GM19438 (cell line): ENCODE data around the gene C16orf96.

ENCODE experiments used
- ATAC-seq: cut with Tn5 transposase; IDR thresholded peaks from one replicate; pipeline ENCODE4 v1.9.1; 2021; ENCODE audit warnings: low read depth; ENCODE audit not compliant: unreplicated experiment

Gene C16orf96

DNA sequence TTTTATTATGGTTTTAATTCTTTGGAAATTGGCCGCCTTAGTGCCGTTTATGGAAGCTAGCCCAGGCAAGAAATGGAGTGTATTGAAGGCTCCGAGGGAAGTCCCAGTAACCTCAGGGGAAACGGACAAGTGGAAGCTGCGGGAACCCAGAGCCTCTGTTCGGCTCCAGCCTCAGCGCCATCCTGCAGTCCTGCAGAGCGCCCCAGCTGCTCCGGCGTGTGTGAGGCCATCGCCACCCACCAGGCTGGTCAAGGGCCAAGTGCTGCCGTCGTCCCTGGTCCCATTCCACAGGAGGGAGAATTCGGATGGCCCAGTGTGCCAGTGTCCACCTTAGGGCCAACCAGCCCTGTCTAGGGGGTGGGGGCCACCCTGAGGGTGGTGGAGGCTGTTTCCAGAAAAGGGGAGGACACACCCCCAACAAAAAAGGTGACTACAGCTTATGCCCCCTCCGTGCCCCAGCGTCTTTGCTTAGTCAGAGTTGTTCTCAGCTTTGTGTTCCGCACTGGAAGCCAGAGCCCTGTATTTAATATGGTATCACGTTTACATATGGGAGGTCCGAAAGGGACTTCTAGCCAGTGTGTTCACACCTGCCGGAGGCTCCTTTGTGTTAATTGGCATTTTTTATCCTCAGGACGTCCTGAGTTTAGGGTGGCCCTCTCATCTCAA is 81.5 kb downstream of the C16orf96 start:
- no peak for ATAC-seq

DNA sequence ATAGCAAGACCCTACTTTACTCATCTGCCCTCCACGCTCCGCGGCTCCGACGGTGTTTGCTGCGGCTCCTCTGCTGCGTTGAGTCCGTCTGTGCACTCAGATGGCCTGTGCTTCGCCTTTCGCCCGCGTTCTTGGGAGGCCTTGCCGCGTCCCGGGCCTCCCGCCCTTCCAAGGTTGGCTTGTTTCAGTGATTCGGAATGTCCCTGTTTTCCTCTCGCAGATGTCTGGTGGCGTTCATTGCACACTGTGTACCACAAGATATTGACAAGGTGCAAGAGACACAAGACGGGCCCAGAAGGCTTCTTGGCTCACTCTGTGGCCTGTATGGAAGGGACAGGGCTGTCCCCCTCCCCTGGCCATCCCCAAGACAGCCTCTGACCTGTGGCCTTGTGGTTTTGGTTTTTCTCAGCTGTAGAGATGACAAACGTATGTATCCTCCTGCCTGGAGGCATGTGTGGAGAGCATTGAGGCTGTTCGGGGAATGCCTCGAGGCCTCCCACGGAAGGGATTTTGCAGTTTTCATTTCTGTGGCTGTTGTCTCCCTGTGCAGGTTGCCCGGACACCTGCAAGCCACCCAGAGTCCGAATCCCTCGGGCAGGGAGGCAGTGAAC is 83.9 kb downstream of the C16orf96 start:
- ATAC-seq, result no peak

DNA sequence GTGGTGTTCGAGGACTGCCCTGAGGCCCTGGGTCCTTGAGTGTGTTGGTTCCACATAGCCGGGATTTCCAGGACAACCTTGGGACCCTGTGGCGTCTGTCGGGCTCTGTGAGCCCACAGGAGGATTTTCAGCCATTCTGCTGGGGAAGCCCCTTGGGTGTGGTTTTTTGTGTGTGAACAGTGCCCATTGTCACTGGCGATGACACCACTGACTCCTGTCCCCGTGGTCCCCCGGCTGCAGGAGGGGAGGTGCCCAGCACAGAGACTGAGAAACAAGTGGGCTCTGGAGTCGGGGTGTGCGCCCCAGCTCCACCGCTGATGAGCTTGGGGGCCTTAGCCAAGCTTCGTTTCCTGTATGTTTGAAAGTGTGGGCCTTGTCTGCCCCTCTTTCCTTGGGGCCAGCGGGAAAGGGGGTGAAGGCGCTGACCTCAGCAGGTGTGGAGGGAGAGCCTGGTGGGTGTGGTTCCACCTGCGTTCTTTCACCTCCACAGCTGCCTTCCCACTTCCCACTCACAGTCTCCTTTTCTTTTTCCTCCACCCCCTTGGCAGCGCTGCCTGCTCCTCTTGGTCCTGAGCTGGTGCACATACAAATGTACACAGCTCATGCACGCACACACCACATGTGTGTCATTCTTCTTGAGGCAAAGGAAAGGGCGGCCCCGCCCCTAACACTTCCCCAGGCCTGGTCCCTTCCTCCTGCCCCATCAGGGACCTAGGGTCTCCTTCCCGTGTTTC is 84.6 kb downstream of the C16orf96 start:
- no peak for ATAC-seq

DNA sequence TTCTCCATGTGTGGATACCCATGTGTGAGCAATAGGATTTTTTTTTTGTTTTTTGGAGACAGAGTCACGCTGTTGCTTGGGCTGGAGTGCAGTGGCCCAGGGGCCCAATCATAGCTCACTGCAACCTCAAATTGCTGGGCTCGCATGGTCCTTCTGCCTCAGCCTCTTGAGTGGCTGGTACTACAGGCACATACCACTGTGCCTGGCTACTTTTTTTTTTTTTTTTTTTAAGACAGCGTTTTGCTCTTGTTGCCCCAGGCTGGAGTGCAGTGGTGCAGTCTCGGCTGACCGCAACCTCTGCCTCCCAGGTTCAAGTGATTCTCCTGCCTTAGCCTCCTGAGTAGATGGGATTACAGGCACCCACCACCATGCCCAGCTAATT is 85.2 kb downstream of the C16orf96 start:
- no peak for ATAC-seq

DNA sequence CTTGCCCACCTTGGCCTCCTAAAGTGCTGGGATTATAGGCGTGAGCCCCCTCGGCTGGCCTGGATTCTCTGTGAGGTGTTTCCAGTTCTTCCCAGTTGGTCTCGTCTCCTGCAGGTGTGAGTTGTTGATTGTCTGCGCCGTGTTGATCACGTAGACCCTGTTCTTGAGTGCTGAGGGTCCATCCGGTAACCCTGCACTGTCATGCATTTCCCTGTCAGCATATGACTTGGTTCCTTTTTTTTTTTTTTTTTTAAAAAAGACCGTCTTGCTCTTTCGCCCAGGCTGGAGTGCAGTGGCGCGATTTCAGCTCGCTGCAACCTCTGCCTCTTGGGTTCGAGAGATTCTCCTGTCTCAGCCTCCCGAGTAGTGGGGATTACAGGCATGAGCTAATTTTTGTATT is 85.8 kb downstream of the C16orf96 start:
- ATAC-seq, result no peak

DNA sequence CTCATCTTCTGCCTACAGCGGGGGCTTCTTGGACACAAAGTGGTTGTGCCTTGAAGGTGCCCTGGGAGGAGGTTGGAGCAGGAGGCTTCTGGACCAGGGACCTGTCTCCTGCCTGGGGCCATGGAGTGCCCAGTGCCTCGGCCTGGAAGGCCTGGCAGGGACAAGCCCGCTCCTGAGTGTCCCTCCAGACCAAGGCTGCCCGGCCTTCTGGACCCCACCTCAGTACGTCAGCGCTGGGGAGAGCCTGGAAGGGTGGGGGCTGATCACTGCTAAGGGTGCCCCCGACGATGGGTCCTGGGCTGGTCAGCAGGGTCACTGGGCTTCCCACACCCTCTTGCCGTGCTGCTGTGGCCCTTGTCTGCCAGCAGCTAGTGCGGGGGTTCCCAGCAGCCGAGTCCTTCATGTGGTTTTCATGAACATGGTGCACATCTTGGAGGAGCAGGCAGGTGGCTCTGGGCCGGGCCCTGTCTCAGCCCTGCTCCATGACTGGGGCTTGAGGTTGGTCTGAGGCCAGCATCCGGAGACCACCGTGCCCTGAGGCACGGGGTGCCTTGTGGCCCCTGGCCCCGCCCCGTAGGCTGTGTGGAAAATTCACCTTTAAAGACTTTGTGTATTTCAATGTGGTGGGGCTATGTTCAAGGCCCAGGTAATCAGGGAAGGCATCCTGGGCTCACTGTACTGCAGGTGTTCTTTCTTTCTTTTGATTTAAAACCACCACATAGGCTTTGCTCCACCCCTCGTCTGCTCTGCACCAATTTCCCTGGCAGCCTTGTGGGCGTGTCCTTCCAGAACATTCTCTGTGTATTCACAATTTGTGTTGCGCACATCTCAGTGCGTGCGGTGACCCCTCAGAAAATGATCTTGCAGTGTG is 90.9 kb downstream of the C16orf96 start:
- no peak for ATAC-seq

DNA sequence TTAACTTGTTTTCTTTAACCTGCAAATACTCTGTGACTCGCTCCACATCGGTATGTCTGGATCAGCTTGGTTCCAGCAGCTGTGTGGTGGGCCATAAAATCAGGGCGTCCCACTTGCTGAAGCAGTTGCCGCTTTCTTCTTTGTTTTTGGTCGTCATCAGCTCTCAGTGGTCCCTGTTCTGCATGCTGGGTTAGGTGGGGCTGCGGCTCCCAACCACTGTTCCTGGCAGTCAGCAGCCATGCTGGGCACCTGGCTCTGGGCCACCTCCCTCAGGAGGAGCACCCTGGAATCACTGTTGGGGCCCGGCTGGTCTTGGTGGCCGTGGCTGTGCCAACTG is 91.5 kb downstream of the C16orf96 start:
- ATAC-seq, result no peak

DNA sequence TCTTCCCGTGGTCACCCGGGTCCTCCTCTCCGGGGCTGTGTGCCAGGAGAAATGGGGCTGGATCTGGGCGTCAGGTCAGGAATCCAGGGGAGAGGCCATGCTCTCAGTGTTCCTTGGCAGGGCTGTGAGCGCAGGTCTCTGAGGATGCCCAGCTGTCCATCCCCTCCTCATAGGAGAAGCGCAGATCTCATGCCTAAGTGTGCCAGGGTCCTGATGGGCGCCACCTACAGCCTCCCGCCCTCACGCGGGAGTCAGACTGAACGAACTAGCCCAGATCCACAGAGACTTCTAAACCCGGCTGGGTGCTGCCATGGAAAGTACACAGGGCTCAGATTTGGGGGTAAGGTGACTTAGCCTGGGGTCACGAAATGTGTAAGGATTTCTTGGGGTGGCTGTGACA is 92.8 kb downstream of the C16orf96 start:
- no peak for ATAC-seq

DNA sequence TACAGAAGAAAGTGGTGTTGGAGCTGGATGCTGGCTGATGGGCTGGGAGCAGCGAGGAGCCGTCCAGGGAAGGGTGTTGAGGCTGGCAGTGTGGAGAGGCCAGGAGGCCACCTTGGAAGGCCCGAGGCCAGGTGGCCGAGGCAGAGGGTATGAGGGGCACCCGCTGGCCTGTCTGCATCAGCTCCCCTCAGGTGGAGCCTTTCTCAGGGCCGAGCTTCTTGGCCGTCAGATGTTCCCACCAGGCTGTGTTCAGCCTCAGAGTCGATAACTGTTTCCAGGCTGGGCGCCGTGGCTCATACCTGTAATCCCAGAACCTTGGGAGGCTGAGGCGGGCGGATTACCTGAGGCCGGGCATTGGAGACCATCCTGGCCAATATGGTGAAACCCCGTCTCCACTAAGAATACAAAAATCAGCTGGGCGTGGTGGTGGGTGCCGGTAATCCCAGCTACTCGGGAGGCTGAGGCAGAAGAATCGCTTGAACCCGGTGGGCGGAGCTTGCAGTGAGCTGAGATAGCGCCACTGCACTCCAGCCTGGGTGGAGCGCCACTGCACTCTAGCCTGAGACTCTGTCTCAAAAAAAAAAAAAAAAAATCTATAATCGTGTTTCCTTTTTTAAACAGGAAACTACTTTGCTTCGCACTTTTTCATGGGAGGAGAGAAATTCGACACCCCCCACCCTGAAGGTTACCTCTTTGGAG is 93.8 kb downstream of the C16orf96 start:
- ATAC-seq, result no peak
